Measurements from ENCODE around the gene KLHL30.

Gene KLHL30

GRCh38 chr2:238130111-238130695, 8.3 kb upstream of the KLHL30 start:
- DNase-seq (ENCODE audit: extremely low read depth in 1 of 2, low read depth in 1 of 2), result no peak

DNA sequence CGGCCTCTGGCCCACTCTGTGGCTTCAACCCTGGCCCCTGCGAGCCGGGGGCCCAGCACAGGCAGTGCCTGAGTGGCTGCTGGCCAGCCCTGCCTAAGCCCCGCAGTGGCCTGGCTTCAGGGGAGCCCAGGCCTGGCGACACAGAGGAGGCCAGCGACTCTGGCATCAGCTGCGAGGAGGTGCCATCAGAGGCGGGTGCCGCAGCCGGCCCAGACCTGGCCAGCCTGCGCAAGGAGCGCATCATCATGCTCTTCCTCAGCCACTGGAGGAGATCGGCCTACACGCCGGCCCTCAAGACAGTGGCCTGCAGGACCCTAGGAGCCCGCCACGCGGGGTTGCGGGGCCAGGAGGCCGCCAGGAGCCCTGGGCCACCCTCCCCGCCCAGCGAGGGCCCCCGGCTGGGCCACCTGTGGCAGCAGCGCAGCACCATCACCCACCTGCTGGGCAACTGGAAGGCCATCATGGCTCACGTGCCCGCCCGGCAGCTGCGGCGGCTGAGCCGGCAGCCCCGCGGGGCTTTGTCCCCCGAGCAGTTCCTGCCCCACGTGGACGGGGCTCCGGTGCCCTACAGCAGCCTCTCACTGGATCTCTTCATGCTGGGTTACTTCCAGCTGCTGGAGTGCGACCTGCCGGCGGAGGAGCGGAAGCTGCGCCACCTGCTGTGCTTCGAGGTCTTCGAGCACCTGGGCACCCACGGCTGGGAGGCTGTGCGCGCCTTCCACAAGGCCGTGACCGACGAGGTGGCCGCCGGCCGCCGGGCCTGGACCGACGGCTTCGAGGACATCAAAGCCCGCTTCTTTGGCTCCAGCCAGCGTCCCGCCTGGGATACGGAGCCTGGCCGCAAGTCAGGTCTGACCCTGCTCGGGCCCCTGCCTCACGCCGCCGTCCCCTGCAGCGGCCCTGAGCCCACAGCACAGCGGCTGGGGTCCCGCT, 7.5 kb upstream of the KLHL30 start:
- no peak for DNase-seq (ENCODE audit: extremely low read depth in 1 of 2, low read depth in 1 of 2)

DNA sequence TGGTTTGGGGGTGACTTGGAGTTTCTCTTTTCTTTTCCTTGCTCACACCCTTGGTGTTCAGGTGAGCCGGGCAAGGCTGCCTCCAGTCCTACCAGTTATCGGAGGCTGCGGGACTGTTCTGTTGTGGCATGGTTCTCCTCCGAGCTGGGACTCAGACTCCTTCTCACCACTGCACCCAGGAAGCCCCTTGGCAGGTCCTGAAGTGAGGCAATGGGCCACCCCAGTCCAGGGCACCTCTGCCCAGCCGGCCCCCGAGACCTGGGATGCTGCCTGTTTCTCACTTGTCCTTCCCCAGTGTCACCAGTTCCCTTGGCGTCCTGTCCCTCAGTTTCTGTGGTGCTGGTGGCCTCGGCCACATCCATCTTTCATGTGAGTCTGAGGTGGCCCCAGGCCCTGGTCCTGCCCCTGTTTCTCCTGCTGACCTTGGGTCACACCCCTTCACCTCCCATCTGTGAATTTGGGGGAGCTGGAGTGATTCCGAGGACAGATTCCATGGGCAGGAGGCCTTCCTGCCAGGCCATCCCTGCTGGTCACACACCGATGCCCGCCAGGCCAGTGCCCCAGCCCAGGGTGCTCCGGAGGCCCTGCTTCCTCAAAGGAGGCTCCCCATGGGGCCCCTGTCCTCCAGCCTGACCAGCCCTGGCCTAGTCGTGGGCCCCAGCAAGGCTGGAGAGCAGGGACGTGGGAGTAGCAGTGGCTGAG, 6.6 kb upstream of the KLHL30 start:
- no peak for DNase-seq (ENCODE audit: extremely low read depth in 1 of 2, low read depth in 1 of 2)

DNA sequence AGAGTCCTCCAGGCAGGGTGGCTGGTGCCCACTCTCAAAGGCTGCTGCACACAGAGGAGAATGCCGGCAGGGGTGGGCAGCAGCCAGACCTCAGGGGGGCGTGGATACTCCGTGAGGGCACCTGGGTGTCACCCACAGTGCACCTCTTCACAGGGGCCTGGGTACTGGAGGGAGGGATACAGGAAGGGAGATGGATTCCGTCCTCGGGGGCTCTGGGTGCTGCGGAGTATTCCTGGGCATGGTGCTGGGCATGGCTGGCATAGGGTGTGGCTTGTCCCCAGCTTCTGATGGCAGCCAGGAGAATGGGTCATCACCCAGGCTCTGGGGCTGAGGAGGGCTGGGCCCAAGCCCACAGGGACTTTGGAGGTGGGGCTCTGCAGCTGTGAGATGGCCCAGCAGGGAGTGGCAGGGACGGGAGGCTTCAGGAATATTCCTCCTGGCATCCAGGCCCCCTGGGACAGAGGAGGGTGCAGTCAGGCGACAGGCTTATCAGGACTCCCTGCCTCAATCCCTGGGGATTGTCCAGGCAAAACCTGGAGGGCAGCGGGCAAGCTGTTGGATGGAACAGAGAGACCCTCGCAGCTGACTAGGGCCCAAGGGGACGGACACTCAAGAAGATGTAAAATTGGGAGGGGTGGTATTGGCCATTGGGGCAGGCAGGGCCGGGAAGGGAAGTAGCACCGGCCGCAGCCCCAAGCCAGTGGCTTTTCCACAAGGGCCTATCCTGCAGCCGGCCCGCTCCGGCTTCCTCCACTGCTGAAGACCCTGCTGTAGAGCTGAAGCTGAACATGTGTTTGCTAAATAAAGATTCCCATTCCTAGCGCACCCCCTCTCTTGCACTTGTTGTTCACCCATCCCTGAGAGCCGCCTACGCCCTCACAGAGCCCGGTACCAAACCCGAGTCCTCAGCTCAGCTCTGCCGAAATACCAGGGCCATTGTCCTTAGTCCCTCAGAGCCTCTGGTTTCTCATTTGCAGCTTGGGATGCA, 5.7 kb upstream of the KLHL30 start:
- no peak for DNase-seq (ENCODE audit: extremely low read depth in 1 of 2, low read depth in 1 of 2)

DNA sequence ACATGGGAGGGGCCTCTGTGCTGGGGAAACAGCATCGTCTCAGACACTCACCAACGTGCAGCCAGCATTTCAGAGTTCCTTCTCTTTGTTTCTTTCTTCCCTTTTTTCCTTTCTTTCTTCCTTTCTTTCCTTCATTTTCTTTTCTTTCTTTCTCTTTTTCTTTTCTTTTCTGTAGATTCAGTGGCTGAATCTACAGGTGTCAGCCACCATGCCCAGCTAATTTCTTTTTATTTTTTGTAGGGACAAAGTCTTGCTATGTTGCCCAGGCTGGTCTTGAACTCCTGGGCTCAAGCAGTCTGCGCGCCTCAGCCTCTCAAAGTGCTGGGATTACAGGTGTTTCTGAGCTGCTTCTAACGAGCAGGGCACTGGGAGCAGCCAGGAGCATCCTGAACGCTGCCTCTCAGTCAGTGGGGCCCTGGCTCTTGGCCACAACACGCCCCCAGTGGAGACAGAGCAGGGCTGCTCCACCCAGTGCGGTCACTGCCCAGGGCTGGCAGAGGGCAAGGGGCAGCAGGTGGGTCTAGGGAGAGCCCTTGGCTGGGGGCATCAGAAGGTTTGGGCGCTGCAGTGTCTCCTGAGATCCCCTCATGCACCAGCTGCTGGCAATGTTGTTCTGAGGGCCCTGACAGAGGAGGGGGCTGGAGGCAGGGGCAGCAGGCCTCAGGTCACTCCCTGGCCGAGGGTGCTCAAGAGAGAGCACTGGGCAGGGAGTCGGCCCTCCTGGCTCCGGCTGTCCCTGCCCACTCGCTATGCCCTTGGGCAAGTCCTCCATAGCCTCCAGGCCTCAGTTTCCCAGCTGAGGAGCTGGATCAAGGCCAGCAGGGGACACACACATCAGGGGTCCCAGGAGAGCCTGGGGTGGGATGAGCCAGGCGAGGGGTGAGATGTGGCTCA, 4.7 kb upstream of the KLHL30 start:
- DNase-seq (ENCODE audit: extremely low read depth in 1 of 2, low read depth in 1 of 2), result no peak

DNA sequence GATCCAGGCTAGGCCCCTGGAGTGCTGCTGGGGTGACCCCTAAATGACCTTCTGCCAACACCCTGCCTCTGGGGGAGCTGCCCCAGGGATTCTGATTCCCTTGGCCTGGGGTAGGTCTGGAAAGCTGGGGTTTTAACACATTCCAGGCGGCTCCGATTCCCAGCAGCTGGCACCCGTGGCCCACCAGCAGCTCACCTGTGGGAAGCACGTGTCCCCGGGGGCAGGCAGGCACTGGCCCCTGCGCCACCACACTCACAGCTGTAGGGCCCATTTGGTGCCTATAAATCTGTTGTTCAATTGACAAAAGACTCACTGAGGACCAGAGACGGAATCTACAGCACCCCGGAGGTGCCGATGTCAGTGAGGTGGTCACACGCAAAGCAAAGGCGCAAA, 4.1 kb upstream of the KLHL30 start:
- no peak for DNase-seq (ENCODE audit: extremely low read depth in 1 of 2, low read depth in 1 of 2)

GRCh38 chr2:238135601-238136150, 2.8 kb upstream of the KLHL30 start:
- DNase-seq (ENCODE audit: extremely low read depth in 1 of 2, low read depth in 1 of 2), result no peak

GRCh38 chr2:238136820-238137537, 1.5 kb upstream of the KLHL30 start:
- no peak for DNase-seq (ENCODE audit: extremely low read depth in 1 of 2, low read depth in 1 of 2)

- no peak for DNase-seq (ENCODE audit: extremely low read depth in 1 of 2, low read depth in 1 of 2)
Observed at GRCh38 chr2:238137885-238138284, 583 bp upstream of the KLHL30 start.

DNA sequence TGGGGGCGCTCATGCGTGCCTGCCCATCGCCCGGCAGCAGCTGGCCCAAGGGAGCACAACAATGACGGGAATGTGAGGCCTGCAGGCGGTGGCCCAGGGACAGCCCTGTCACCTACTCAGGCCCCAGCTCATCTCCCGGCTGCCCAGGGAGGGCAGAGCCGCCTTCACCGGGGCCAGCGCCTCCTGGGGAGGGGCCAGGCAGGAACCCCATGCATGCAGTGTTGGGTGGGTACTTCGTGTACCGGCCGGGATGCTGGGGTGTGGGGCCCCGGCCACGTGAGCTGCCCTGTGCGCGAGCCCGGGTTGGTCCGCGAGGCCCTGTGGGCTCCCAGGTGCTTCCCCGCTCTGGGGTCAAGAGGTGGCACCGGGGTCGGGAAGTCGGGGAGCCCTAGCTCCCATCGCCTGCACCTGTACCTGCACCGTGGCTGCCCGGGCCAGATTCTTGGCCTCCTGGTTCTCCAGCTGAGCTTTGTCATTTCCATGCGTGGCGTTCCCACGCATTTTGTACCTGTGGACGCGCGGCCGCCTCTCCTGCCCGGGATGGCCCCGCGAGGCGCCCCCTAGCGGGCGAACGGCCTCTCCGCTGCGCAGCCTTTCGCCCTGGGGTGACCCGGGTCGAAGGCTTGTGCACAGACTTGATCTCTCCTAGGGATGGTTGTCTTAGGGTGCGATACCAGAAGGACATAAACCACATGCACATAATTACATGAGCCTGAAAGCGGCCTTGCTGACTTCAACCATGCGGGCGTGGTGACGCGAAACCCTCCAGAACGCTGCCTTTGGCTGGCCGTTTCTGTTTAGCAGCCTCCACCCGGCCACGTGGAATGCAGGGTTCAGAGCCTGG, 950 bp downstream of the KLHL30 start:
- no peak for DNase-seq (ENCODE audit: extremely low read depth in 1 of 2, low read depth in 1 of 2)

GRCh38 chr2:238140040-238140439, 1.6 kb downstream of the KLHL30 start:
- DNase-seq (ENCODE audit: extremely low read depth in 1 of 2, low read depth in 1 of 2), result no peak

GRCh38 chr2:238140721-238141540, 2.5 kb downstream of the KLHL30 start:
- no peak for DNase-seq (ENCODE audit: extremely low read depth in 1 of 2, low read depth in 1 of 2)

DNA sequence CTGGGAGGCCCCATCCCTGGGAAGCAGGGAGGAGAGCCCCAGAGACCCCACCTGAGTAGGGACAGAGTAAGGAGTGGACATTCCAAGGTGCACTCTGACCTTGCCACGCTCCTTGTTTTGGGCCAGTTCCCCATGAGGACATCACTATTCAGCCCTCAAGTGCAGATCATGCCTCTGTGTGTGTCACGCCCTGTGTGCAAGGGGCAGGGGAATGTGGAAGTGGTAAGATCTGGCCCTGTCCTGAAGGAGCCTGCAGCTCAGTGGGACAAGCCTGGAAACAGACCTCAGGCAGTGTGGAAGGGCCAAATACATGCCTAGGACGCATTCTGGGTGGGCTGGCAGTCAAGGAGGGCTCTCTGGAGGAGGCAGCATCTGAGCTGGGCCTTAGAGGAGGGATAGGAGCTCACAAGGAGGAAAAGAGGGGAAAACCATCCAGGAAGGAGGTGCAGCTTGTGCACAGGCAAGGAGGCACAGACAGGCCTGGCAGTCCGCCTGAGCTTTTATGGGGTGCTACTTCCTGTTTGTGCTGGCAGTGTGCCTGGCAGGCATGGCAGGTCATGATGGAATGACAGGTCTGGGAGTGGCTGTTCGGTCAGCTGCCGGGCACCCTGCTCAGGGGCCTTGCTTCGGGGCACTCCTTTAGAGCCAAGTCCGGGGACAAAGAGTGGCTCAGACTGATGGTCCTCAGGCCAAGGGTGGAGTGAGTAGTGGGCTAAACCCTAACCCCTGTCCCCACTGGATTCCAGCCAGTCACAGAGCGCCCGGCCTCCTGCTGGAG, 3.3 kb downstream of the KLHL30 start:
- no peak for DNase-seq (ENCODE audit: extremely low read depth in 1 of 2, low read depth in 1 of 2)

GRCh38 chr2:238142382-238143205, 4.1 kb downstream of the KLHL30 start:
- no peak for DNase-seq (ENCODE audit: extremely low read depth in 1 of 2, low read depth in 1 of 2)

- no peak for DNase-seq (ENCODE audit: extremely low read depth in 1 of 2, low read depth in 1 of 2)
Observed at GRCh38 chr2:238143239-238143951, 4.9 kb downstream of the KLHL30 start.
